NCI-H2171 treated with DMSO at 0.1 percent for 48 hours (cell line): ENCODE measurements around the gene SLC9A4.

Source experiments
- DNase-seq: peaks from one replicate; lab custom pipeline; 2025; lab: John Stamatoyannopoulos, UW

Gene SLC9A4

DNA sequence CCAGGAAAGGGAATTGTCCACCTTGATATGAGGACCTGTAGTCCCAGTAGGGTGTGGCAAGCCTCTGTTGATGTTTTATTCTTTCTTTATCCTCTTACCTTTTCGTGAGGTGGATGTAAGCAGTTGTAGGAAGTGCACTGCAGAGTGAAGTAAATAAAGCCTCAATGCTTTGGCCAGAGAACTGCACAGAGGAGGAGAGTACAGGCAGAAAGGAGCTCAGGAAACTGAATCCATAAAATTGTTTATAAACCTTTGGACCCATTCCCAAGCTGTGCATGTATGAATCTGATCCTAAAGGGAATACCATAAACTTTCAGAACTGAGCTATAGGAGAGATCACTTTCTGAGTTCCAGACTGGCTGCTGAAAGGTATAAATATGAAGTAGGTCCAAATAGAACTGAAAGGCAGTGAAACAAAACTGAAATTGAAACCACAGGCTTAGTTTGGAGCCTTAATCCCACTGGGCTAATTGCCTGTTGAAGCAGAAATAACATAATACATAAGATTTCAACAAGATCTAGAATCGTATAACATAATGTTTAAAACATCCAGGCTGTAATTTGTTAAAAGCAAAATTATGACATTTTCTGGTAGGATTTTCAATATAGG is 17.9 kb upstream of the SLC9A4 start:
- DNase-seq = no peak

DNA sequence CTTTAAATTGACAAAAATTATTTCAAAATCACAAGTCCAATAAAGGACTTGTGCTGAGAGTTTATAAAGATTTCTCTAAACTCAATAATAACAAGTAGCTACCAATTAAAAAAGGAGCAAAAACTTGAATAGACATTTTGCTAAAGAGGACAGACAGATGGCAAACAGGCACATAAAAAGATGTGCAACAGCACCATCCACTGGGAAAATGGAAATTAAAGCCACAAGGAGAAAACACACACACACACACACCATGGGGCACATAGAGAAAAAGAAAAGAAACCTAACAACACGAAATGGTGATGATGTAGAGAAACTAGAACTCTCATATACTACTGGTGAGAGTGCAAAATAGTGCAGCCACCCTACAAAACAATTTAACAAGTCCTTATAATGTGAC is 12.6 kb upstream of the SLC9A4 start:
- DNase-seq = no peak

DNA sequence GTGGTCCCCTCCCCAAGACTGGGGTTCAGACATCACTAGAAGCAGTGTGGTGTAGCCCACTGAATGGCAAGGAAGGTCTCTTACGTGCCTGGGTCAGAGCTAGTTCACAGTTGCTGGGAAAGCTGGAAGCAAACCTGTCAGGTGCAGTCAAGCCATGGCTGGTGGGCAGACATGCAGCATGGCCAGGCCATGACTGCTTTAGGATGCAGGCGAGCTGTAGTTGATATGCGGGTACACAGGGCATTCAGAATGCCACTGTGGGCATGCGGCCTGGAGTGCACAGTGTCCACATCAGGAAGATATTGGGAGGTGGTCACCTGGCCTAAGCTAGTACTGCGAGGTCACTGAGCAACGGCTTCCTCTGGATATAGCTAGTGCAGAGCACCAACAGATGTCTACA is 11.8 kb upstream of the SLC9A4 start:
- DNase-seq = no peak

- DNase-seq = no peak
These were observed 9.9 kb upstream of the SLC9A4 start for GRCh38 chr2:102463160-102463559.

GRCh38 chr2:102470168-102470567 is 2.9 kb upstream of the SLC9A4 start:
- DNase-seq = no peak

- DNase-seq = no peak
These were observed 605 bp downstream of the SLC9A4 start for GRCh38 chr2:102473631-102474030.

- DNase-seq = no peak
These were observed 1.8 kb downstream of the SLC9A4 start for GRCh38 chr2:102474785-102475184.

DNA sequence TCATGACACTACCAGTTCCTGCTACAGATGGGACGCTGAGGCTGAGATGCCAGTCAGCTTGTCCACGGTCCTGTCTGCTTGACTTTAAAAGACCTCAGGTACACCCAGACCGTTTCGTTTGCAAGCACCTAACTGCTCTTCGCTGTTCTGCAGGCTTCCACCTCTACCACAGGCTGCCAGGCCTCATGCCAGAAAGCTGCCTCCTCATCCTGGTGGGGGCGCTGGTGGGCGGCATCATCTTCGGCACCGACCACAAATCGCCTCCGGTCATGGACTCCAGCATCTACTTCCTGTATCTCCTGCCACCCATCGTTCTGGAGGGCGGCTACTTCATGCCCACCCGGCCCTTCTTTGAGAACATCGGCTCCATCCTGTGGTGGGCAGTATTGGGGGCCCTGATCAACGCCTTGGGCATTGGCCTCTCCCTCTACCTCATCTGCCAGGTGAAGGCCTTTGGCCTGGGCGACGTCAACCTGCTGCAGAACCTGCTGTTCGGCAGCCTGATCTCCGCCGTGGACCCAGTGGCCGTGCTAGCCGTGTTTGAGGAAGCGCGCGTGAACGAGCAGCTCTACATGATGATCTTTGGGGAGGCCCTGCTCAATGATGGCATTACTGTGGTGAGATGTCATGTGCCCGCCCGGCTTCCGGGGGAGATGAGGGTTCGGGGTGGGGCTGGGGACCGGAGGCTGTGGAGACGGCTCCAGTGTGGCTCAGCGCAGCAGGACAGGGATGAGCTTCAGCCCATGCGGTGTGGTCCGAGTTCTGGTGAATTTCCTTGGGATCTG is 5.9 kb downstream of the SLC9A4 start:
- no peak for DNase-seq

GRCh38 chr2:102480285-102481195 is 7.5 kb downstream of the SLC9A4 start:
- DNase-seq = no peak

- no peak for DNase-seq
These were observed 8.9 kb downstream of the SLC9A4 start for GRCh38 chr2:102481931-102482330.

- DNase-seq = no peak
These were observed 10.1 kb downstream of the SLC9A4 start for GRCh38 chr2:102483086-102483485.

DNA sequence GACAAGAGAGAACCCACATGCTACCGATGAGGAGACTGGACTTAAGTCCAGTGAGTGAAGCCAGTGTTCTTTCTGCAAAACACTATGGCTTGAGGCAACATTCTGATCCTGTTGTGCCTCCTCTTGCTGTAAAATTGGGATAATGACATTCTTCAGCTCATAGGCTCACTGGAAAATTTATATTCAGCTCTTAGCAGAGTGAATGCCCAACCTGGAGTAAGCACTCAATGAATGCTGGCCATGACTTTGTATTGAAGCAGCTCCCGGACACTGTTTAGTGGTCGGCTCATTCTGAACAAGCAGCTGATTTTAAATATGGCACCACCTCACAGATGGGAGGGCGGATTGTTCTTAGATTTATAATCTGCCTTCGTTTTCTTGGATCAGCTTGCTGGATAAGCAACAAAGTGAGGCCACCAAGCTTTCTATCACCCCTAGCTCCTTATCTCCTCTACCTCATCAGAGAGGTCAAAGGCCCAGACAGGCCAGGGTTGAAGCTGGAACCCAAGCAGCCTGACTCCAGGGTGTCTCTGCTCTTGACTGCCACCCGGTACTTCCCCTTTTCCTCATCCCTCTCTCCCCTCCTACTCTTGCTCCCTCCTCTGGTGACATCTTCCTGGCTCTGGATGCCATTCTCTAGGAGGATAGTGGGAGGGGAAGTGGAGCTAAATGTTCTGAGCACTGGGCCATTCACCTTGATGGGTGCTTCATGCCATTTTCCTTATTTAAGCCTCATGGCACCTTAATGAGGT is 11.5 kb downstream of the SLC9A4 start:
- DNase-seq = no peak

GRCh38 chr2:102485147-102485785 is 12.2 kb downstream of the SLC9A4 start:
- DNase-seq = no peak

DNA sequence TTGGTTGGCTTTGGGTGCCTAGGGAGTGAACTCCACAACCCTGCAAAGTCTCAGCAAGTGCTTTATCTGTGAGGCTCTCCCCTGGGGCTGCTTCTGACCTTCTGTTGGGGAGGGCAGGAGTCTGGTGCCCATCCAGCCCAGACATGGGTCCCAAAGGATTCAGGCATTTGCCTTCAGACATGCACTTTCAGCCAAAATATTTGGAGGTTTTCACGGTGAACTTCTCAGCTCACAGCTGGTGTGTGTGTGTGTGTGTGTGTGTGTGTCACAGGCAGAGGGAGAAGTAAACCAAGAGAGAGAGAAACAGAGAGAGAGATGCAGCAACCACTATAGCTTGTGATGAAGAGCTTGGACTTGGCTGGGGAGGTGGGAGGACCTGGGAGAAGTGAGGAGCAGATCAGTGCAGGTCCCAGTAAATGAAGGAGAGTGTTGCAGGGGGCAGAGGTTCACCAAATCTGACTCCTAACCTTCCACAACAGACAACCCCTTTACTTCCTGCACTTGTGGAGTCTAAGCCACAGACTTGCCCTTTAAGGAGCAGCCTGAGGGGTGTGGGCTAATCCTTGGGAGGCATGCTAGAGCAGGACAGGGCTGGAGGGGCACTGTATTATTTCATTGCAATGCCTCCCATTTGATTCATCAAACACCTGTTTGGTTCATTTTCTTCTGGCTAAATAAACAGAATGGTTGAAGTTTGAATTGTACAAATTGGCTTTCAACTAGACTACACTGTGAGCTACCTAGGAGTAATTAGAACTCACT is 14.1 kb downstream of the SLC9A4 start:
- no peak for DNase-seq

DNA sequence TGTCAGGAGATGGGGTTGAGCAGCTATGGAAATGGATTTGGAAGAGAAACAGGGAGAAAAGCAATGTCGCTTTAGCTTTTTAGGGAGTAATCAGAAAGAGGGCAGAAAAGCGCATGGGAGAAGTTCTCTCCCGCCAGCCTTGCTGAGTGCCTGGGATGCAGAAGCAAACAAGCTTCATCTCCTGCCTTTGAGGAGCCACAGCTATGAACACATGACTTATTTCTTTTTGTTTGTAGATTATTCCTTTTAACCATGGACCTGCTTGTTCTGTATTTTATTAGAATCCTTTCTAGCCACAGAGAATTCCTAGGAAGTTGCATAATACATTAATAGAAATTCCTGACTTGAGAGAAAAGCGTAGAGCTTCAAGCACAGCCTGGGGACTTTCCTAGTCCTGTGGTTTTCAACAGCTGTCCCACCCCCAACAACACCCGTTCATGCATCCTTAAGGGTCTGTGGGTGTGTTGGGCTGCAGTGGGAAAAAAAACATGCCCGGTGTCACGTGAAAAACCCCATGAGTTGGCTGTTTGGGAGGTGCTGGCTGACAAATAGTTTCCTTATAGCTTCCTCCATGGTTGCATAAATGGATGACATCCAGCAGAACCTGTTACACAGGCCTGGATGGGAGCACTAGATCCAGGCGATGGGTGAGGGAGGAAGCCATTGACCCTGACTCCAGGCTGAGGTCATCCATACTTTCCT is 14.9 kb downstream of the SLC9A4 start:
- DNase-seq = no peak

GRCh38 chr2:102489646-102490045 is 16.6 kb downstream of the SLC9A4 start:
- DNase-seq = no peak

- no peak for DNase-seq
These were observed 19.0 kb downstream of the SLC9A4 start for GRCh38 chr2:102492006-102492405.

DNA sequence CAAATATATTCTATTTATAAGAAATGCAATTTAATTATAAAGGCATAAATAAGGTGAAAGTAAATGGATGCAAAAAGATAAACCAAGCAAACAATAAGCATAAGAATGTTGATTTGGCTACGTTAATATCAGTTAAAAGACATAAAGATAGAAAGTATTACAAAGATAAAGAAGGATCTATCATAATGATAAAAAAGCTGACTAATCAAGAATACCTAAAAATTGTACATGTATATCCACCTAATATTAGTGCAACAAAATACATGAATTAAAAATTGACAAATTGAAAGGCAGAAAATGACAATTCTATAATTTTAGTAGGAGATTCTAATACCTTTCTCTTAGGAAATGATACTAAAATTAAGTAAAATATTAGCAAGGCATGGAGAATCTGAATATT is 21.5 kb downstream of the SLC9A4 start:
- DNase-seq = no peak

DNA sequence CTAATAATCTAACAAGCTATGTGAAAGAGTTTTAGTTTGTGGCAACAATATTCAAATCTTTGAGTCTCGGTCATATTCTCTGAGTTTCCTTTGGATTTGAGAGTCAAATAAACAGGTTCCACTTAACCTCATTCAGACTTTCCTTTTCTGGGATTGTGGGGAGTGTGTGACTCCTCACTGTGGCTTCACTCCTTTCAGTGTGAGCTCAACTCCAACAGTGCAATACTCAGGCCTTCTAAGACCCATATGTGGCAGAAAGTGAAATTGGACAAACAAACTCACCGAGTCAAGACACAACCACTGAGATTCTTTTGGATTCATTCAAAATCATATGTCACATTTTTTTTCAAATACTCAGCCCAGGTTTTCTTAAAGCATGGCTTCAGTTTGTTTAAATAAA is 25.4 kb downstream of the SLC9A4 start:
- no peak for DNase-seq

DNA sequence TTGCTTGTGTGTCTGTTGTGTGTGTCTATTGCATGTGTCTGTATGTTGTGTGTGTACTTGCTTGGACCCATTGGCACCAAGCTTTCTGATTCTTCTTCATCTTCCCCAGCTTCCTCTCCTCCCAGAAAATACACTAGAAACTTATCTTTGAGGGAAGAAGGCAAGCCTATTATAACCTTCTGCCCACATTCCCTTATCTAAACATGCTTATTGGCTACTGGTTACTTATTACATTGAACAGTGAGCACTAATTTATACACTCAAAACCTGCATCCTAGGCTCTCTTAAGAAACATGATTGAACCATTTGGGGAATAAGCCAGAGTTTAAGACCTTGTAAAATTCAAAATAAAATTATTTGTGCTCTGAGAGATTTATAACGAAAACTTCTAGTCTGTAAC is 26.5 kb downstream of the SLC9A4 start:
- no peak for DNase-seq
